Caki2 (cell line): ENCODE results near the gene CARD9. TPM values are rescaled to one million over a fixed set of nuclear protein-coding genes. Genes with fewer than 3 reads are reported as not detected.
A peak's percentile ranks its signal among the peaks of the same experiment; 100 is the strongest.

Experiments
- DNase-seq: peaks from one replicate; pipeline ENCODE4 v3.0.0-alpha.2; 2015; ENCODE audit warnings: low read depth
- in situ Hi-C: cut with HindIII; loops from 2 replicates; pipeline ENCODE4 v1.10.0; 2016; ENCODE audit warnings: low sequenced_read_pairs, low pct_unique_long_range_greater_than_20kb, mixed read lengths
- total RNA-seq: library from RNA; depleted of rRNA; stranded (reverse); fragments of >200 nt; shearing (Covaris generic); gene quantifications from 2 replicates; pipeline ENCODE4 v1.2.3, GENCODE V29; 2014; ENCODE audit warnings: low replicate concordance

The CARD9 gene
- total RNA-seq, 1 experiment from 2014 or later, result 2.7 TPM

GRCh38 chr9:136332482-136332983 is 40.9 kb downstream of the CARD9 start:
- DNase-seq, result no peak
- in situ Hi-C loops, result no loop called here

GRCh38 chr9:136331556-136332481 is 41.6 kb downstream of the CARD9 start:
- in situ Hi-C loops, result no loop called here

GRCh38 chr9:136331030-136331429 is 42.4 kb downstream of the CARD9 start:
- in situ Hi-C loops, result no loop called here
- no peak for DNase-seq

More at GRCh38 chr9:136331556-136332481, 41.6 kb downstream of the CARD9 start:
- no peak for DNase-seq

- no peak for DNase-seq
- in situ Hi-C loops, result no loop called here
These were observed 43.0 kb downstream of the CARD9 start for GRCh38 chr9:136330406-136330990.

- in situ Hi-C loops, result no loop called here
- DNase-seq, result no peak
These were observed 43.6 kb downstream of the CARD9 start for GRCh38 chr9:136329636-136330405.

- in situ Hi-C loops, result no loop called here
- DNase-seq, result no peak
These were observed 44.2 kb downstream of the CARD9 start for GRCh38 chr9:136329211-136329627.

- no peak for DNase-seq
- in situ Hi-C loops, result no loop called here
These were observed 44.8 kb downstream of the CARD9 start for GRCh38 chr9:136328622-136329041.

- in situ Hi-C loops, result no loop called here
These were observed 45.4 kb downstream of the CARD9 start for GRCh38 chr9:136328011-136328621.

GRCh38 chr9:136327304-136327974 is 46.0 kb downstream of the CARD9 start, which contains the start of gene GPSM1:
Gene GPSM1, plus strand, starts transcription at chr9:136327539. Its CDS starts 157 bp downstream, at chr9:136327696.
- in situ Hi-C loops, result no loop called here
- DNase-seq, result peak; percentile 50

More at GRCh38 chr9:136328011-136328621, 45.4 kb downstream of the CARD9 start:
- no peak for DNase-seq

GRCh38 chr9:136326761-136327303 is 46.6 kb downstream of the CARD9 start:
- in situ Hi-C loops, result no loop called here

GRCh38 chr9:136326061-136326760 is 47.3 kb downstream of the CARD9 start:
- in situ Hi-C loops, result no loop called here

More at GRCh38 chr9:136326761-136327303, 46.6 kb downstream of the CARD9 start:
- DNase-seq, result no peak

GRCh38 chr9:136325358-136325757 is 48.1 kb downstream of the CARD9 start:
- in situ Hi-C loops, result no loop called here
- no peak for DNase-seq

More at GRCh38 chr9:136326061-136326760, 47.3 kb downstream of the CARD9 start:
- DNase-seq, result no peak

- in situ Hi-C loops, result no loop called here
- peak; percentile 42 for DNase-seq
These were observed 48.8 kb downstream of the CARD9 start for GRCh38 chr9:136324501-136325300.

GRCh38 chr9:136323371-136323789 is 50.1 kb downstream of the CARD9 start:
- DNase-seq, result no peak
- in situ Hi-C loops, result no loop called here

GRCh38 chr9:136322756-136323330 is 50.6 kb downstream of the CARD9 start:
- DNase-seq, result no peak
- in situ Hi-C loops, result no loop called here

- in situ Hi-C loops, result no loop called here
These were observed 51.9 kb downstream of the CARD9 start for GRCh38 chr9:136321561-136321960.

More at GRCh38 chr9:136321561-136321960, 51.9 kb downstream of the CARD9 start:
- DNase-seq, result no peak
